Epithelial cell of proximal tubule (primary cell): Measurements from ENCODE around the gene STK17A. TPM values are rescaled to one million over a fixed set of nuclear protein-coding genes. Genes with fewer than 3 reads are reported as not detected.

Experiments
- DNase-seq: peaks from one replicate; pipeline ENCODE4 v3.0.0-alpha.2; 2011; ENCODE audit warnings: low read depth
- H3K4me3 ChIP-seq: 2 replicates; pipeline ENCODE4 v1.5.1; 2011; ENCODE audit warnings: low read depth, mild to moderate bottlenecking, low read length
- total RNA-seq: library from RNA; depleted of rRNA; stranded (reverse); fragments of >200 nt; gene quantifications from 2 replicates; pipeline ENCODE4 v1.2.3, GENCODE V29; 2015
- TF ChIP-seq, protein P1 (sequence below): conservative IDR thresholded peaks from 2 replicates; pipeline ENCODE4 v1.5.1; 2012; ENCODE audit warnings: low read depth, mild to moderate bottlenecking, low read length

Gene STK17A
- total RNA-seq, 1 donor from 2014 or later = 30.7 TPM

DNA sequence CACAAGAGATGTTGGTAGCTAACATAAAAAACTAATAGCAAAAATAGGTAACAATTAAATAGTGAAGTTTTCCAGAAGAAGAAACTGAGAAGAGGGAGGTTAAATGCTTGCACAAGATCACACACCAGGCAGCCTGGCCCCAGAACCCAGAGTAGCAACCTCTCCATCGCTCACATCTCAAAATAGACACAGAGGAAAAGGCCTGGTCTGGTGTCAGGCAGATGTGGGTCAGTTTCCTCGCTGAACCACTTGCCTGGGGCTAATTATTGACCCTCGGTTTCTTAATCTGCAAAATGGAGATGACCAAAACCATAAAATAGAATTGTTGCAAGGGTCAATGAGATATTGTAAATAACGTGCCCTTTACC is 44.5 kb upstream of the STK17A start:
- TF ChIP-seq, protein P1, sequence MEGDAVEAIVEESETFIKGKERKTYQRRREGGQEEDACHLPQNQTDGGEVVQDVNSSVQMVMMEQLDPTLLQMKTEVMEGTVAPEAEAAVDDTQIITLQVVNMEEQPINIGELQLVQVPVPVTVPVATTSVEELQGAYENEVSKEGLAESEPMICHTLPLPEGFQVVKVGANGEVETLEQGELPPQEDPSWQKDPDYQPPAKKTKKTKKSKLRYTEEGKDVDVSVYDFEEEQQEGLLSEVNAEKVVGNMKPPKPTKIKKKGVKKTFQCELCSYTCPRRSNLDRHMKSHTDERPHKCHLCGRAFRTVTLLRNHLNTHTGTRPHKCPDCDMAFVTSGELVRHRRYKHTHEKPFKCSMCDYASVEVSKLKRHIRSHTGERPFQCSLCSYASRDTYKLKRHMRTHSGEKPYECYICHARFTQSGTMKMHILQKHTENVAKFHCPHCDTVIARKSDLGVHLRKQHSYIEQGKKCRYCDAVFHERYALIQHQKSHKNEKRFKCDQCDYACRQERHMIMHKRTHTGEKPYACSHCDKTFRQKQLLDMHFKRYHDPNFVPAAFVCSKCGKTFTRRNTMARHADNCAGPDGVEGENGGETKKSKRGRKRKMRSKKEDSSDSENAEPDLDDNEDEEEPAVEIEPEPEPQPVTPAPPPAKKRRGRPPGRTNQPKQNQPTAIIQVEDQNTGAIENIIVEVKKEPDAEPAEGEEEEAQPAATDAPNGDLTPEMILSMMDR = no peak
- no peak overlapping the region for H3K4me3 ChIP-seq
- DNase-seq = no peak

- TF ChIP-seq, protein P1 = no peak
- DNase-seq = no peak
- no peak overlapping the region for H3K4me3 ChIP-seq
Measured at GRCh38 chr7:43540471-43540870, 42.4 kb upstream of the STK17A start.

GRCh38 chr7:43542716-43543115 is 40.2 kb upstream of the STK17A start:
- DNase-seq = no peak
- H3K4me3 ChIP-seq = no peak overlapping the region
- TF ChIP-seq, protein P1 = no peak

GRCh38 chr7:43546231-43546630 is 36.7 kb upstream of the STK17A start:
- DNase-seq = no peak
- TF ChIP-seq, protein P1 = no peak
- H3K4me3 ChIP-seq = no peak overlapping the region

DNA sequence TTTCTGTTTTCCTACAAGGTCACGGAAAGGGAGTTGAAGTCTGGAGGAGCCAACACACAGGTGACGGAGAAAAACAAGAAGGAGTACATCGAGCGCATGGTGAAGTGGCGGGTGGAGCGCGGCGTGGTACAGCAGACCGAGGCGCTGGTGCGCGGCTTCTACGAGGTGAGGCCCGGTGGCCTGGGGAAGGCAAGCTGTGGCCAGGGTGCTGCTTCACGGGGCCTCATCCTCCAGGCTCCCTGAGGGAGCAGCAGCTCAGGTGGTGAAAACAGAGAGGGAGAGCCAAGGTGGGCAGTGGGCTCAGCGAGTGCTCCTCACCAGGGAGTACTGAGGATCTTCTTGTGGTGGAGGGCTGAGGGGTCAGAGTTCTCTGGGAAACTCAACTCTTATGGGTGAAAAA is 32.5 kb upstream of the STK17A start:
- no peak for DNase-seq
- TF ChIP-seq, protein P1 = no peak
- H3K4me3 ChIP-seq = no peak overlapping the region

DNA sequence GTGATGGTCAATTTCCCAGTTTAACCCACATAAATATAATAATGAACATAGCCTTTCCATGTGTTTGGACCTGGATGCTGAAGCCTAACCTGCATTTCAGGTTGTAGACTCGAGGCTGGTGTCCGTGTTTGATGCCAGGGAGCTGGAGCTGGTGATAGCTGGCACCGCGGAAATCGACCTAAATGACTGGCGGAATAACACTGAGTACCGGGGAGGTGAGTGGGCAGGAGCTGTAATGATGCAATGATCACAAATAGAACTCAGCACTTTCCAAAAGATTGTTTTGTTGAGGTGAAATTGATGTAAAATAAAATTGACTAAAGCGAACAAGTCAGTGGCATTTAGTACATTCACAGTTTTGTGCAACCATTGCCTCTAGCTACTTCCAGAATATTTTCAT is 30.8 kb upstream of the STK17A start:
- TF ChIP-seq, protein P1 = no peak
- no peak overlapping the region for H3K4me3 ChIP-seq
- DNase-seq = no peak

- no peak overlapping the region for H3K4me3 ChIP-seq
- TF ChIP-seq, protein P1 = no peak
- DNase-seq = no peak
Measured at GRCh38 chr7:43553999-43554398, 28.9 kb upstream of the STK17A start.
